Epithelial cell of esophagus (primary cell): ENCODE data around the gene FSD1L.

ENCODE experiments used
- DNase-seq: peaks from one replicate; pipeline ENCODE4 v3.0.0; 2010; ENCODE audit warnings: low read depth
- H3K4me3 ChIP-seq: 2 replicates; pipeline ENCODE4 v1.5.1; 2011; ENCODE audit warnings: mild to moderate bottlenecking, low read length, control low read depth
- TF ChIP-seq, protein P1 (sequence below): IDR thresholded peaks from 2 replicates; pipeline ENCODE4 v1.5.1; 2011; ENCODE audit warnings: low read depth, mild to moderate bottlenecking, low read length, control low read depth, inconsistent platforms; ENCODE audit not compliant: insufficient read depth; ENCODE audit errors: missing control alignments

Gene FSD1L

DNA sequence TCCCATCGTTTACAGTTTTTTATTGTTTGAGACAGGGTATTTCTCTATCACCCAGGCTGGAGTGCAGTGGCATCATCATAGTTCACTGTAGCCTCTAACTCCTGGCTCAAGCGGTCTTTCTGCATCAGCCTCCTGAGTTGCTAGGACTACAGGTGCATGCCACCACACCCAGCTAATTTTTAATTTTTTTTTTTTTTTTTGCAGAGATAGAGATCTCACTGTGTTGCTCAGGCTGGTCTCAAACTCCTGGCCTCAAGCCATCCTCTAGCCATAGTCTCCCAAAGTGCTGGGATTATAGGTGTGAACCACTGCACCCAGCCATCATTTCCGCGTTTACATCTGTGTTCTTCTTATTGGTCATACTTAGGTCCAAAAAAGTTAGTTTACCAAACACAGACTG lies 53.6 kb downstream of the FSD1L start:
- no peak for DNase-seq
- no peak overlapping the region for H3K4me3 ChIP-seq
- TF ChIP-seq, protein P1, sequence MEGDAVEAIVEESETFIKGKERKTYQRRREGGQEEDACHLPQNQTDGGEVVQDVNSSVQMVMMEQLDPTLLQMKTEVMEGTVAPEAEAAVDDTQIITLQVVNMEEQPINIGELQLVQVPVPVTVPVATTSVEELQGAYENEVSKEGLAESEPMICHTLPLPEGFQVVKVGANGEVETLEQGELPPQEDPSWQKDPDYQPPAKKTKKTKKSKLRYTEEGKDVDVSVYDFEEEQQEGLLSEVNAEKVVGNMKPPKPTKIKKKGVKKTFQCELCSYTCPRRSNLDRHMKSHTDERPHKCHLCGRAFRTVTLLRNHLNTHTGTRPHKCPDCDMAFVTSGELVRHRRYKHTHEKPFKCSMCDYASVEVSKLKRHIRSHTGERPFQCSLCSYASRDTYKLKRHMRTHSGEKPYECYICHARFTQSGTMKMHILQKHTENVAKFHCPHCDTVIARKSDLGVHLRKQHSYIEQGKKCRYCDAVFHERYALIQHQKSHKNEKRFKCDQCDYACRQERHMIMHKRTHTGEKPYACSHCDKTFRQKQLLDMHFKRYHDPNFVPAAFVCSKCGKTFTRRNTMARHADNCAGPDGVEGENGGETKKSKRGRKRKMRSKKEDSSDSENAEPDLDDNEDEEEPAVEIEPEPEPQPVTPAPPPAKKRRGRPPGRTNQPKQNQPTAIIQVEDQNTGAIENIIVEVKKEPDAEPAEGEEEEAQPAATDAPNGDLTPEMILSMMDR, result no peak

DNA sequence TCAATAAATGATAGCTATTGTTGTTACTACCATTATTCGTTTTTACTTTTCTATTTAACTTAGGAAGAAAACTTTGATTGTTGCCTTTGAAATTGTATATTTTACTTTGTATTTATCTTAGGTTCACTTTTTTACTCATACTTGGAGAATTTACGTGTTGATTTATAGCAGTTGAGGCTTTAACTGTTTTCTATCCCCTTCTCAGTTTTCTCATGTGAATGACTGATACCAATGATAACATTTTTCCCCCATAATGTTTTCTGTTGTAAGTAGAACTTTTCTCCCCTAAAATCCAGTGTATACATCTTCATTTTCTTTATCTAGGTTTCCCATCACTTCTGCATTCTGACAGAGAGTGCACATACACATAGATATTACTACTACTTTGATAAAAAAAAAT lies 54.4 kb downstream of the FSD1L start:
- TF ChIP-seq, protein P1, result no peak
- DNase-seq, result no peak
- H3K4me3 ChIP-seq, result no peak overlapping the region

DNA sequence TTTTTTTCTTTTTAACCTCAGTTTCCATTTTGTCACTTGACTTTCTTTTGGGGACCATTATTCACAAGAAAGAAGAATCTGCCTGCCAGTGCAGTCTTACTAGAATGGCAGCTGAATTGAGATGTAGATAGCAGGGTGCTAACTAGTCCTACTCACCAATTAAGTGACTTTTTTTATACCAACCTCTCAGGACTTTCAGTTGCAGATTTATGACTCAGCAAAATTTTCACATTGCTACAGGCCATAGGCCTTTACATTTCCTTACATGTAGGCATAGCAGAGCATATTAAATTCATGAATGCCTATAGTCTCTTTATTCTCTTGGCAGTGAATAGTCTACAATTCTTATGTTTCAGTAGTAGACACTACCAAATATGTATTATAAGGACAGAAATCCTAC lies 56.0 kb downstream of the FSD1L start:
- no peak overlapping the region for H3K4me3 ChIP-seq
- TF ChIP-seq, protein P1, result no peak
- DNase-seq, result peak; percentile 47

DNA sequence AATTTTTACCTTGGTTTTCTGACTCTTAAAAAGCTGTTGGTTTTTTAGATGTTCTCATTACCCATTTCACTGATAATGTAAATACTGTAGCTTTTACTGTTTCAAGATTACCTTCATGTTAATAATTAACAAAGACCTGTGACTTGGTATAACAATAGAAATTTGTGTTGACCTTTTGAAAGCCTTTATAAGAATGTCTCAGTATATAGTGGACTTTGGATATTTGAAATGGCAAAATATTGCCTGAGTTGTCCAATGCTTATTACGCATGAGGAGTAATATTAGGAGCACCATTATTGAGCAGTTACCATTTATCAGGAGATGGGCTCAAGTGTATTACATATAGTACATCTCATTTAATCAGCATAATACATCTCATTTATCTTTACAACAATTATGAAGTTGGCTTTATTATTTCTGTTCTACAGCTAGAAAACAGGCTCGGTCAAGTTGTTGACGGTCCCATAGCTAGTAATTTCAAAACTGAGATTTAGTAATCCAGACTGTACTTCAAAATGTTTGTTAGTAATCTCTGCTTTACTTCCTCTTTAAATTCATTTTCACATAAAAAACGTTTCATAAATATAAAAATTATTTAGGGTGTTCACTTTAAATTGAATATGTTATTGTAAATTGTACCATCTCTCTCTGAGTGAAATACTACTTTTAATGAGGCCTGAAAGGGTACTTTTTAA lies 59.4 kb downstream of the FSD1L start:
- DNase-seq, result no peak
- TF ChIP-seq, protein P1, result no peak

DNA sequence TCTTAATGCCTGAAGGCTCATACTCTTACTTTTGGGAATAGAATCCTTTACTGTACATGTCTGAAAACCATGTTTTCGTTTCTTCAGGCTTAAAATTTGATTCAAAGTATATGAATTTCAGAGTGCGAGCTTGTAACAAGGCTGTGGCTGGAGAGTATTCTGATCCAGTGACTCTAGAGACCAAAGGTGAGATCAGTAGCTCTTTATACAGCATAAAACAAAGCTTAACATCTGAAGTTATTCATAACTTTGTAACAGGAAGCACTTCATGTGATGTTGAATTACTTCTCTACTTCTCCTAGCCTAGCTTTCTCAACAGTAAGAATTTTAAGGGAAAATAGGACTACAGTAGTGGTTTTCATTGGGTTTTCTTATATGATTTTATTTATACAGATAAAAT lies 60.7 kb downstream of the FSD1L start:
- TF ChIP-seq, protein P1, result no peak
- H3K4me3 ChIP-seq, result no peak overlapping the region
- no peak for DNase-seq

More for the DNA sequence above, 59.4 kb downstream of the FSD1L start:
- no peak overlapping the region for H3K4me3 ChIP-seq

DNA sequence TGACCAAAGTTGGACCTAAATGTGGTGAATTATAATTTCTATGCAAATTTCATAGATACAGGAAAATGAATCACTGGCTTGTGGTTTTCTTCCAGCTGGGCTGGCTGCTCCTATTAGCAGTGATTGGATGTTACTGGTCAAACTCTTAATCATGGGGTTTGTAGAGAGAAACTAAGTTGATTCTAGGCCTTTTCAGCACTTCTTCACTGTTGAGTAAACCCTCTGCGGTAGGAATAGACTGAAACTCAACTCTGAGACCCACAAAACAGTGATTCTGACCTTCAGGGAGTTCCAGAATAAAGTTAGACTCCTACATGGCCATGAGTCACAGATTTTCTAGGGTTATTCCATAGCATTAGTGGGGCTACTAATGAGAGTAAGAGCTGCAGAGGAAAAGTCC lies 62.2 kb downstream of the FSD1L start:
- H3K4me3 ChIP-seq, result no peak overlapping the region
- TF ChIP-seq, protein P1, result no peak
- peak; percentile 67 for DNase-seq

DNA sequence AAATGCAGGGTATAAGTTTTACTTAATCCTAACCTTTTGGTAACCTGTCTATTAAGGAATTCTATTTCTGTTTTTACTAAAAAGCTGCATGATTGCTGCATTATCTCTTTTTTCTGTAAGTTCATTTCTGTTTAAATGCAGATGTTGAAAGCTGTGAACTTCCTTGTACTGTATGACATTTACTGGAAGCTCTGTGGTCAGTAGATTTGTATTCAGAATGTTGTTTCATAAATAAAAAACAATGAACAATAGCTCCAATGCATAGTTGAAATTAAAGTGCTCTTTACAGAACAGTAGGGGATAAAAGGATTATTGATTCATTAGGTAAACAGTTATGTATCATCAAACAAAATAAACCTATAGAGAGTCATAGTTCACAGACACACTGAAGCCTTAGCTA lies 63.6 kb downstream of the FSD1L start:
- TF ChIP-seq, protein P1, result no peak
- no peak overlapping the region for H3K4me3 ChIP-seq
- no peak for DNase-seq
